NCI-H146 treated with DMSO at 0.1 percent for 48 hours (cell line): Measurements from ENCODE around the gene TBXA2R.
"Not testable (repeated sequence)": the region's sequence is repeated elsewhere in the genome, so short reads cannot be mapped to it uniquely, and the experiment has no call there.

Experiments used
- DNase-seq: peaks from one replicate; lab custom pipeline; 2025; ENCODE audit not compliant: unreplicated experiment; lab: John Stamatoyannopoulos, UW

The TBXA2R gene

DNA sequence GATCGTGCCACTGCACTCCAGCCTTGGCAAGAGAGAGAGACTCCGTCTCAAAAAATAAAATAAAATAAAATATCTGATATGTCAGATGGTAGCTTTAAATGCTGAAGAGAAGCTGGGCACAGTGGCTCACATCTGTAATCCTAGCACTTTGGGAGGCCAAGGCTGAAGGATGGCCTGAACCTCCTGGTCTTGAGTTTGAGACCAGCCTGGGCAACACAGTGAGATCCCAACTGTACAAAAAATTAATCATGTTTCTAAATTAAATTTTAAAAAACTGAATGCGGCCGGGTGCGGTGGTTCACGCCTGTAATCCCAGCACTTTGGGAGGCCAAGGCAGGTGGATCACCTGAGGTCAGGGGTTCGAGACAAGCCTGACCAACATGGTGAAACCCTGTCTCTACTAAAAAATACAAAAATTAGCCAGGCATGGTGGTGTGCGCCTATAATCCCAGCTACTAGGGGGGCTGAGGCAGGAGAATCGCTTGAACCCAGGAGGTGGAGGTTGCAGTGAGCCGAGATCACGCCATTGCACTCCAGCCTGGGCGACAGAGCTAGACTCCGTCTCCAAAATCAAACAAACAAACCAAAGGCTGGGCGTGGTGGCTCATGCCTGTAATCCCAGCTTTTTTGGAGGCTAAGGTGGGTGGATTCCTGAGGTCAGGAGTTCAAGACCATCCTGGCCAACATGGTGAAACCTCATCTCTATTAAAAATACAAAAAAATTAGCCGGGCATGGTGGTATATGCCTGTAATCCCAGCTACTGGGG lies 22.5 kb downstream of the TBXA2R start:
- not testable (repeated sequence) for DNase-seq

GRCh38 chr19:3581792-3582191 lies 24.9 kb downstream of the TBXA2R start:
- not testable (repeated sequence) for DNase-seq

DNA sequence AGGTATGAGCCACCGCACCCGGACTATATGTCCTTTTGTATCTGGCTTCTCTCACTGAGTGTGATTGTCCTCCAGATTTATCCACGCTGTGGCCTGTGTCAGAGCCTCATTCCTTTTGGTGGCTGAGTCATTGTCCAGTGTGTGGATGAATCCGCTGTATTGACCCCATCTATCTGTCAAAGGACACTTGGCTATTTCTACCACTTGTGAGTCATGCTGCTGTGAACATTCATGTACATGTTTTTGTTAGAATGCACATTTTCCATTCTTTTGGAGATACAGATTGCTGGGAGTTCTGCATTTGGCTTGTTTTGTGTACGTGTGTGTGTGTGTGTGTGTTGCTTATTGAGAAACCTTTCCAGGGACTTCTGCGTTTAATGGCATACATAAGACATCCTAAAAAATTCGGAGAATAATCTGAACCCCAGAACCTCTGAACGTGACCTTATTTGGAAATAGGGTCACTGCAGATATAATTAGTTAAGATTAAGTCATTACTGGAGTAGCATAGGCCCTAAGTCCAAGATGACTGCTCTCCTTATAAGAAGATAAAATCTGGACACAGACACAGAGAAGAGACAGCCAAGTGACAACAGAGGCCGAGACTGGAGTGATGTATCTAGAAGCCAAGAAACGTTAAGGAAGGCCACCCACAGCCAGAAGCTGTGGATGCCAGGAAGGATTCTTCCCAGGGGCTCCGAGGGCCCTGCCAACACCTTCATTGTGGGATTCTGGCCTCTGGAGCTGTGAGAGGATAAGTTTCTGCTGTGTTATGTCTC lies 26.3 kb downstream of the TBXA2R start:
- no peak for DNase-seq

GRCh38 chr19:3578390-3578789 lies 28.3 kb downstream of the TBXA2R start:
- DNase-seq = no peak

- no peak for DNase-seq
Observed at GRCh38 chr19:3577723-3578344, 28.8 kb downstream of the TBXA2R start.

DNA sequence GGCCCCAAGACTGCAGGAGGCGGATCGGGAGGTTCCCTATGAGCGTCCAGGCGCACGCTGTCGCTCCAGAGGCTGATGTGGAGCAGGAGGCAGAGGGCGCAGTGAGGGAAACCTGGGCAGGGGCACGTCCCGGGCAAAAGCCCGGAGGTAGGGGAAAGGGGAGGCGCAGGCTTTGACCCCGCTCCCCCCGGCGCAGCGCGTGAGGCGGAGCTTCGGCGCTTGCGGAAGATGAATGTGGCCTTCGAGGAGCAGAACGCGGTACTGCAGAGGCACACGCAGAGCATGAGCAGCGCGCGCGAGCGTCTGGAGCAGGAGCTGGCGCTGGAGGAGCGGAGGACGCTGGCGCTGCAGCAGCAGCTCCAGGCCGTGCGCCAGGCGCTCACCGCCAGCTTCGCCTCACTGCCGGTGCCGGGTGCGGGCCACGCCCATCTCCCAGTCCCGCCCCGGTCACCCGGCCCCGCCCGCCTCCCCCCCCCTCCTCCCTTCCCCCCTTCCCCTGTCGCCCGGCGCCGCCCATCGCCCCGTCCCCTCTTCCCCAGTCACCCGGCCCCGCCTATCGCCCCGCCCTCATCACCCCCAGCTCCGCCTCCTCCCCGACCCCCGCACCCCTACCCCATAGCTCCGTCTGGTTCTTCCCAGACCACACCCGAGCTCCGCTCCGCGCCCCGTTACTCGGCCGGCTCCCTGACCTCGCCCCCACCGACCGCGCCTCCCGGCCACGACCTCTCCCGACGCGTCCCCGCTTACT lies 29.8 kb downstream of the TBXA2R start:
- no peak for DNase-seq

DNA sequence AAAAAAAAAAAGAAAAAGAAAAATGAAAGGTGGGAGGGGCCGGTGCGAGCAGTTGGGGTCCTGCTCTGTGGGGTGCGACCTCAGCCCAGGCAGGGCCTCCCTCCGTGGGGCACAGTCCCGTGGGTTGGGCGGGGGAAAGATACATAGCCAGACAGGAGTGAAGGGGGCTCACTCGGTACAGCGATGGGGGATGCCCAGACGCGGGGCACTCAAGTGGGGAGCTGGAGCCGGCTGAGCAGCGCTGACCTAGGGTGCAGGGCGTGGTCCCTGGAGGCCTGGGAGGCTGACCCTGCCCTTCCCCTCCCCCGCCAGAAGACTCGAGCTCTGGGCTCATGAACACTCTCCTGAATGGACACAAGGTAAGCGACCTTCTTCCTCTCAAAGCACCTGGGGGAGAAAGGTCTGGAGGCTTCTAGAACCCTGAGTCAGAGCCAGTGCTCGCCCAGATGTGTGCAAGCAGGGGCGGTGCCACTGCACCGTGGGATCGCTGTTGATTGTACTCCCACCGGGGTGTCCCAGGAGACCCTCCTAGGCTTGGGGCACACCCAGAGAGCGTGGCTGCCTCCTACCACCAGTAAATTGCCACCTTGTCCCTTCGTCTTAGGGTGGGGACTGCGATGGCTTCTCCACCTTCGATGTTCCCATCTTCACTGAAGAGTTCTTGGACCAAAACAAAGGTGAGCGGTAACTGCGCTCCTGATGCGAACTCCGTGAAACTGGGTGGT lies 30.6 kb downstream of the TBXA2R start:
- no peak for DNase-seq

DNA sequence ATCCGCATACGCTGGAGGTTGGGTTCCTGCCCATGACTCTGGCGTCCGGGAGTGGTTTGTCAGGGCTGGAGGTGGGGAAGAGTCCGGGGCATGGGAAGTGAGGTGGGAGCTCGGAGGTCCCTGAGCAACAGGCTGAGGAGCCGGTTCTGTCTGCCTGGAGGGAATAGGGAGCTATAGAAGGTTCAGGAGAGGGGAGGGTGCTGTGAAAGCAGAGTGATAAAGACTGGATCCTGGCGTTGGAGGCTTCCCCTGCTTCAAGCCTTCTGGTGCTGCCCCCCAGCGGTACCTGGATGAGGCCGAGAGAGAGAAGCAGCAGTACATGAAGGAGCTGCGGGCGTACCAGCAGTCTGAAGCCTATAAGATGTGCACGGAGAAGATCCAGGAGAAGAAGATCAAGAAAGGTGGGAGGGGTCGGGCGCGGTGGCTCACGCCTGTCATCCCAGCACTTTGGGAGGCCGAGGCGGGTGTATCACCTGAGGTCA lies 31.4 kb downstream of the TBXA2R start:
- no peak for DNase-seq

DNA sequence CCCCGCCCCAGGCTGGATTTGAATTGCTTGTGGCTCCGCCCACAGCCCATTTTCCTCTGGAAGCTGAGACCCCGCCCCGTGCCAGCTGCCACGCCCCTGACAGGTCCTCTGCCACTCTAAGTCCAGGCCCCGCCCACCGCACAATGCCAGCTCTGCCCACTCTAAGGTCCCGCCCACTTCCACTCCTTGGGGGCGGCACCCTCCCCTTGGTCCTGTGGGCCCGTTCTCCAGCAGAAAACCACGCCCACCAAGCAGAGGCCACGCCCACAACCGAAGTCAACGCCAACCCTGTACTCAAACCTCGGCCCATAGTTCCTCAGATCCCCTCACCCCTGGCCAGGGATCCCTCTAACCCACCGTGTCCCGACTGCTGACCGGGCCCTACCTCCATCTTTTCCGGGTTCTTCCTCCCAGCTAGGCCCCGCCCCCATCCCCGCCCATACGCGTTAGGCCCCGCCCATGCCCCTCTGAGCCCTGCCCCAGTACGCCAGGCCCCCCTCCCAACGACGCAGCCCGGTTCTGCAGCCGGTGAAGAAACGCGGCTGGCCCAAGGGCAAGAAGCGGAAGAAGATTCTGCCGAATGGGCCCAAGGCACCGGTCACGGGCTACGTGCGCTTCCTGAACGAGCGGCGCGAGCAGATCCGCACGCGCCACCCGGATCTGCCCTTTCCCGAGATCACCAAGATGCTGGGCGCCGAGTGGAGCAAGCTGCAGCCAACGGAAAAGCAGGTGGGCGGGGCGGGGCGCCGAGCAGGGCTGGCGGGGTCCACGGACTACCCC lies 32.6 kb downstream of the TBXA2R start:
- DNase-seq = peak; percentile 13

- no peak for DNase-seq
Observed at GRCh38 chr19:3573162-3573857, 33.4 kb downstream of the TBXA2R start.

GRCh38 chr19:3572855-3573161 lies 33.9 kb downstream of the TBXA2R start, which contains the start of gene HMG20B:
Gene HMG20B, plus strand, starts transcription at chr19:3572944. Its CDS starts 366 bp downstream, at chr19:3573310.
- DNase-seq = no peak

DNA sequence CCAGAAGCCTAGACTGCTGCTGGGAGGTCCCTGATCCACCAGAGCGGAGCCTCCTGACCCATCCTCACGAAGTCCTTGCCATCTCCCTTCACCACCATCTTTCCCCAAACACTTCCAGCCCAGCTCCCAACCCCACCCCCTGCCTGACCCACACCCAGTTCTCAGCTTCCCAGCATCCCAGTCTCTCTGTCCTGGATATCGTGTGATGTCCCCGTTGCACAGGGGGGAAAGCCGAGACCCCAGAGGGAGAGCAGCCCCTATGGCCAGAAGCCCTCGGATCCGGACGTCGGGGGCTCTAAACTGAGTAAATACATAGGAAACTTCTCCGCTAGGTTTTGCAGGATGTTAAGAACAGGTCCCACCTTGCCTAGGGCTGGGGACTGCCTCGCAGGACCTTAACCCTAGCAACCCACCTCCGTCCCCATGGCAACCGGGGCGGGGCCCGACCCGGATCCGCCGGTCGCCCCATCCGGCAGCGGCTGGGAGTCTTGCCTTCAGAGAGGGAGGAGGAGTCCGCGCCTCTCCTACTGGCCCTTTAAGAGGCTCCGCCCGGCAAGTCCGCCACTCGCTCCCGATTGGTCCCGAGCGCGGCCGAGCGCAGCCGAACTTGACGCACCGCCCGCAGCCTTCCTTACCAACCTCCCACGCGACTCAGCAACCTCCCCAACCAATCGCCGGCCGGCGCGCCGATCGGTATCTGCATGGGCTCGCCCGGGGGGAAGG lies 34.4 kb downstream of the TBXA2R start:
- DNase-seq = peak; percentile 91

GRCh38 chr19:3570606-3571011 lies 36.1 kb downstream of the TBXA2R start:
- DNase-seq = no peak

DNA sequence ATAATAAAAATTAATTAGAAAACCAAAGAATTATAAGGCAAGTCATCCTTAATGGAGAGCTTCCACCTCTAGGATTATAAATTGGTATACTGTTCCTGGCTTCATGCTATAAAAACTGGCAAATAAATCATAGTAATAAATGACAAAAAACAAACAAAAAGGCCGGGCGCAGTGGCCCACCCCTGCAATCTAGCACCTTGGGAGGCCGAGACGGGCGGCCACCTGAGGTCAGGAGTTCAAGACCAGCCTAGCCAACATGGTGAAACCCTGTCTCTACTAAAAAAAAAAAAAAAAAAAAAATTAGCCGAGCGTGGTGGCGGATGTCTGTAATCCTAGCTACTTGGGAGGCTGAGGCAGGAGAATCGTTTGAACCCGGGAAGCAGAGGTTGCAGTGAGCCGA lies 36.6 kb downstream of the TBXA2R start:
- not testable (repeated sequence) for DNase-seq

DNA sequence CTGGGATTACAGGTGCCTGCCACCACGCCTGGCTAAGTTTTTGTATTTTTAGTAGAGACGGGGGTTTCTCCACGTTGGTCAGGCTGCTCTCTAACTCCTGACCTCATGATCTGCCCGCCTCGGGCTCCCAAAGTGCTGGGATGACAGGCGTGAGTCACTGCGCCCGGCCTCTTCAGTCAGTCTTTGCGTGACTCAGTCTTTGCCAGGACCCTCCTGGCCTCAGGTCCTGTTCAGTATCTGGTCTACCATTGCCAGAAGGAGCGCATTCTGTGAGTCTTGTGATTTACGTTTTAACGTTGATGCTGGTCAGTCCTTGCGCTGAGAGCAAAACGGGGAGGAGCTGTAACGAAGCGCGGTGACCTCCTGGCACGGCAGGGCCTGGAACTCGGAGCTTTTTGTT lies 41.5 kb downstream of the TBXA2R start:
- no peak for DNase-seq

GRCh38 chr19:3563709-3564524 lies 42.8 kb downstream of the TBXA2R start:
- DNase-seq = no peak

GRCh38 chr19:3557461-3558248 lies 49.0 kb downstream of the TBXA2R start, which contains the start of gene MFSD12:
Gene MFSD12, minus strand, starts transcription at chr19:3557586. Its CDS starts 183 bp downstream, at chr19:3557403.
- peak; percentile 71 for DNase-seq
